GM12801 (cell line): ENCODE measurements around the gene MAGI2.

Experiments
- CTCF ChIP-seq: IDR thresholded peaks from one replicate; pipeline ENCODE4 v1.5.1; 2011; ENCODE audit warnings: control low read depth; ENCODE audit not compliant: insufficient read length; ENCODE audit errors: extremely low read depth

Gene MAGI2

GRCh38 chr7:78212476-78213060 is 1240.9 kb downstream of the MAGI2 start:
- TF ChIP-seq CTCF: no peak

GRCh38 chr7:78207269-78207668 is 1246.2 kb downstream of the MAGI2 start:
- no peak for TF ChIP-seq CTCF

GRCh38 chr7:78206769-78207168 is 1246.7 kb downstream of the MAGI2 start:
- no peak for TF ChIP-seq CTCF

DNA sequence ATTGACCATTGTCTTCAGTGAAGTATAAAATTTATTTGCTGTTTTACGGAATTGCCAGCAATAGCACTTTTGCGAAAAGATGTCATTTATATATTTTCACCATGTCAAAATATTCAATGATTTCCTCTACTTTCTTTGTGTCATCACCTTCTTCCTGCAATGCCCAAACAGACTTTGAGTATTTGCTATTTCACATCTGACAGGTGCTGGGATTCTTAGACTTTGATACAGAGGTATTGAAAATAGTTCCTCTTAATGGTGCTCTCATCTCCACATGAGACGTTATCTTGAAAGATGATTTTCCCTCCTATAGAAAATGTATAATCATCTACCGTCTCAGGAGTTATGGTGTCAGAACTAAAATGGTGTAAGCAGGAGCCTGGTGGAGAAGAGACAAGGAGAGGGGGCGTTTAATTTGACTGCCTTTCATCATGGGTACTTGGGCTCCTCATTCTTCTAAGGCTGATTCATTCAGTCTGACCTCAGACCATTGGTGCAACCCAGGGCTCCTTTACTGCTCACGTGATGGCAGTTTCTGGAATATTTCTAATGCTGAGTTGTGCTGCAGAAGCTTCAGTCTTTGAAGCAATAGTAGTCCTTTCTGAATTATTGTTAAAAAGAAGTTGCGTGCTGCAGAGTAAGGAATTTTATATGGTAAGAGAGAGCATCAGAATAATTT is 1250.3 kb downstream of the MAGI2 start:
- TF ChIP-seq CTCF: no peak

- TF ChIP-seq CTCF: no peak
These were observed 1254.7 kb downstream of the MAGI2 start for GRCh38 chr7:78198756-78199155.

GRCh38 chr7:78197447-78197846 is 1256.0 kb downstream of the MAGI2 start:
- TF ChIP-seq CTCF: no peak

DNA sequence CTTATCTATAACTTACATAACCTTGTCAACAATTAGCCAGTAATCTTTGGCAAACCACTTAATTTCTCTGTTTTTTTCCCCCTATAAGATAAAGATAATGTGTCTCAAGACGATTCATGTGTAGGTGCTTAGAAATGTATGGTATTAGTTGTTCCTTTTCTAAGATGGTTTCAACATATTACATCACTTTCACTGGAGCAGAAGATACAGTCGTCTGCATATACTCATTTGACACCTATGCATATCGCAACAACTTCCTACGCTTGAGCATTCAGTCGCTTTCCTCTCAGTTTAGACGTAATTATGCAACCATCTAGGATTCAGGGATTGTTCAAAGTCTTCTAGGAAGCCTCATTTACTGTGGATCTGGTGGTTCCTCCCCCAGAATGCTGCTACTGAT is 1258.2 kb downstream of the MAGI2 start:
- no peak for TF ChIP-seq CTCF

DNA sequence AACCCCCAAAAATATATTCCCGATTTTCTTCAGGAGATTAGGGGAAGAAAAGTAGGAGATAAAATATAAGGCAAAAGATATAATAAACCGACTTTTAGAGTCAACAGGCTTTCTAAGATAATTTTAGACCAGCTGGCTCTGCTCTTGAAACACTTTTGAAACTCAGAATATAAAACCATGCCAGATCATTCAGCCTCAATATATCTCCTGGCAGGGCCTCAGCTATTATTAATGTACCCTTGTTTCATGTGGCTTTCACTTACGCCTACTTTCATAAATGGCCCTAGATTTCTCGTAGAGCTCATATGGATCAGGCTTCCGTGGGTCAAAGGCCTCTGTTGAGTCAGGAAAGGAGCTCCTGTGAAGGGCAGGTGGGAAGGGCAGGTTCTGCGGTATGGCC is 1258.9 kb downstream of the MAGI2 start:
- no peak for TF ChIP-seq CTCF
